IMR-90 (cell line): ENCODE data around the gene PRKCE. TPM values are rescaled to one million over a fixed set of nuclear protein-coding genes. Genes with fewer than 3 reads are reported as not detected.

Experiments used
- ATAC-seq: fragments of 200-7000 bp; cut with Tn5 transposase; 2 replicates; pipeline ENCODE4 v1.9.1; 2020; ENCODE audit warnings: low read depth, mild to moderate bottlenecking, moderate library complexity
- BruUV-seq: library from RNA; stranded (reverse); fragments of 400-500 nt; replicated peaks from 2 replicates; lab custom pipeline; 2021; lab: Mats Ljungman, UMichigan
- CTCF ChIA-PET: fragments of 300-600 bp; formaldehyde crosslinking; extraction: SDS; loops from one replicate; lab custom pipeline; 2021; ENCODE audit warnings: antibody characterized with exemption; lab: Yijun Ruan, JAX
- POLR2A ChIA-PET: fragments of 300-600 bp; sonication (Branson Sonifier 250); formaldehyde crosslinking; loops from one replicate; lab custom pipeline; 2022; ENCODE audit warnings: antibody characterized with exemption; ENCODE audit not compliant: unreplicated experiment; lab: Charles Lee
- DNase-seq: peaks from one replicate; pipeline ENCODE4 v3.0.0; 2013
- H2AFZ ChIP-seq: replicated peaks from 2 replicates; pipeline ENCODE3; 2013; ENCODE audit warnings: low read length, mild to moderate bottlenecking; ENCODE audit not compliant: poor library complexity
- H2AK5ac ChIP-seq: 2 replicates; pipeline ENCODE4 v1.6.1; 2013; ENCODE audit warnings: low read depth, low read length, inconsistent platforms
- H2AK9ac ChIP-seq: replicated peaks from 2 replicates; pipeline ENCODE3; 2013; ENCODE audit warnings: mild to moderate bottlenecking, low read depth, low read length, moderate library complexity; ENCODE audit not compliant: poor library complexity
- H2BK120ac ChIP-seq: 2 replicates; pipeline ENCODE4 v1.6.1; 2013; ENCODE audit warnings: low read depth, low read length, inconsistent platforms
- H2BK15ac ChIP-seq: 3 replicates; pipeline ENCODE4 v1.6.1; 2013; ENCODE audit warnings: low read depth, low read length, inconsistent platforms
- H2BK20ac ChIP-seq: 2 replicates; pipeline ENCODE4 v1.6.1; 2013; ENCODE audit warnings: low read depth, mild to moderate bottlenecking, inconsistent platforms, low read length, moderate library complexity
- H2BK5ac ChIP-seq: 2 replicates; pipeline ENCODE4 v1.6.1; 2013; ENCODE audit warnings: mild to moderate bottlenecking, low read depth, low read length, inconsistent platforms; ENCODE audit not compliant: poor library complexity, severe bottlenecking
- H3K14ac ChIP-seq: replicated peaks from 2 replicates; pipeline ENCODE4 v1.6.1; 2013; ENCODE audit warnings: low read depth, low read length, inconsistent platforms
- H3K18ac ChIP-seq: 2 replicates; pipeline ENCODE4 v1.6.1; 2013; ENCODE audit warnings: low read depth, low read length, control low read depth
- H3K23ac ChIP-seq: 2 replicates; pipeline ENCODE4 v1.6.1; 2013; ENCODE audit warnings: low read depth, low read length, inconsistent platforms
- H3K27ac ChIP-seq: 2 replicates; pipeline ENCODE4 v1.5.1; 2013; ENCODE audit warnings: mild to moderate bottlenecking, control low read depth, low read length; ENCODE audit not compliant: insufficient read depth
- H3K27me3 ChIP-seq: 2 replicates; pipeline ENCODE4 v1.6.1; 2013; ENCODE audit warnings: low read length; ENCODE audit not compliant: control insufficient read depth, insufficient read depth
- H3K36me3 ChIP-seq: 2 replicates; pipeline ENCODE4 v1.6.1; 2013; ENCODE audit warnings: low read length, mixed read lengths; ENCODE audit not compliant: control insufficient read depth, insufficient read depth
- H3K4ac ChIP-seq: 2 replicates; pipeline ENCODE4 v1.6.1; 2013; ENCODE audit warnings: low read depth, low read length, inconsistent platforms
- H3K4me1 ChIP-seq: 2 replicates; pipeline ENCODE4 v1.6.1; 2013; ENCODE audit warnings: low read length, mixed read lengths; ENCODE audit not compliant: control insufficient read depth, insufficient read depth
- H3K4me2 ChIP-seq: 2 replicates; pipeline ENCODE4 v1.6.1; 2013; ENCODE audit warnings: low read depth, mild to moderate bottlenecking, control low read depth, low read length, moderate library complexity
- H3K4me3 ChIP-seq: 2 replicates; pipeline ENCODE4 v1.5.1; 2013; ENCODE audit warnings: low read depth, mild to moderate bottlenecking, control low read depth, low read length, moderate library complexity; ENCODE audit not compliant: insufficient read depth
- H3K56ac ChIP-seq: 2 replicates; pipeline ENCODE4 v1.6.1; 2013; ENCODE audit warnings: low read length, inconsistent platforms; ENCODE audit not compliant: insufficient read depth; ENCODE audit errors: extremely low read depth
- H3K79me1 ChIP-seq, 2 experiments: 2 replicates each; pipeline ENCODE4 v1.6.1; 2013; ENCODE audit warnings: low read length in 2 of 2, inconsistent platforms in 1 of 2, low read depth in 1 of 2
- H3K9ac ChIP-seq: 2 replicates; pipeline ENCODE4 v1.6.1; 2013; ENCODE audit warnings: low read depth, low read length, control low read depth
- H3K9me1 ChIP-seq: 2 replicates; pipeline ENCODE4 v1.6.1; 2013; ENCODE audit warnings: low read length, inconsistent platforms; ENCODE audit not compliant: insufficient read depth
- H3K9me3 ChIP-seq: 2 replicates; pipeline ENCODE4 v1.6.1; 2013; ENCODE audit warnings: low read length; ENCODE audit not compliant: control insufficient read depth, insufficient read depth
- H4K20me1 ChIP-seq: 2 replicates; pipeline ENCODE4 v1.6.1; 2013; ENCODE audit warnings: low read length, inconsistent platforms; ENCODE audit not compliant: insufficient read depth
- H4K5ac ChIP-seq: 2 replicates; pipeline ENCODE4 v1.6.1; 2013; ENCODE audit warnings: mild to moderate bottlenecking, low read depth, low read length, control low read depth
- H4K8ac ChIP-seq, 2 experiments: 2 replicates each; pipeline ENCODE4 v1.6.1; 2013; ENCODE audit warnings: low read depth in 2 of 2, low read length in 2 of 2, control low read depth in 1 of 2, inconsistent platforms in 1 of 2
- H4K91ac ChIP-seq: 2 replicates; pipeline ENCODE4 v1.6.1; 2013; ENCODE audit warnings: low read depth, low read length, inconsistent platforms; ENCODE audit not compliant: insufficient read depth
- CEBPB ChIP-seq: IDR thresholded peaks from 2 replicates; pipeline ENCODE4 v1.6.1; 2012; ENCODE audit warnings: low read depth, low read length, improper control_type of control experiment
- MAZ ChIP-seq: IDR thresholded peaks from 2 replicates; pipeline ENCODE4 v1.6.1; 2012; ENCODE audit warnings: low read depth, mild to moderate bottlenecking, low read length, improper control_type of control experiment, moderate library complexity, borderline replicate concordance
- WGBS, 2 experiments: methylation state at CpG; one replicate each; pipeline versions ENCODE4 v1.1.5 to v1.1.7; 2013; ENCODE audit warnings: missing lambda C conversion rate in 2 of 2; ENCODE audit not compliant: insufficient read length in 1 of 2; ENCODE audit errors: extremely low coverage in 2 of 2; 5-methylcytosine and 5-hydroxymethylcytosine counted together
- dilution Hi-C: fragments of 300-500 bp; cut with HindIII; formaldehyde crosslinking; loops from one replicate; pipeline ENCODE4 v1.14.3; 2018; ENCODE audit warnings: low sequenced_read_pairs; ENCODE audit not compliant: unreplicated experiment
- in situ Hi-C: fragments of 300-500 bp; cut with MboI; formaldehyde crosslinking; loops from 3 replicates; pipeline ENCODE4 v1.14.3; 2019; ENCODE audit warnings: low sequenced_read_pairs, inconsistent platforms, mixed read lengths
- intact Hi-C: fragments of 100-400 bp; cut with micrococcal nuclease; formaldehyde crosslinking; loops from 2 replicates; pipeline ENCODE4 v1.10.0; 2022
- polyA plus RNA-seq, 3 experiments: library from polyadenylated mRNA; depleted of rRNA; stranded (reverse); fragments of >200 nt; gene quantifications; 2 replicates each; pipeline ENCODE4 v1.2.3, GENCODE V29; 2012; ENCODE audit warnings: low replicate concordance in 1 of 3
- total RNA-seq: library from RNA; depleted of rRNA; stranded (reverse); fragments of >200 nt; gene quantifications from 2 replicates; pipeline ENCODE4 v1.2.3, GENCODE V29; 2012

PRKCE gene
- total and polyA plus RNA-seq, 2 of the 4 experiments (the other 2 are of a cell fraction) = 8.1 to 32.4 TPM

DNA sequence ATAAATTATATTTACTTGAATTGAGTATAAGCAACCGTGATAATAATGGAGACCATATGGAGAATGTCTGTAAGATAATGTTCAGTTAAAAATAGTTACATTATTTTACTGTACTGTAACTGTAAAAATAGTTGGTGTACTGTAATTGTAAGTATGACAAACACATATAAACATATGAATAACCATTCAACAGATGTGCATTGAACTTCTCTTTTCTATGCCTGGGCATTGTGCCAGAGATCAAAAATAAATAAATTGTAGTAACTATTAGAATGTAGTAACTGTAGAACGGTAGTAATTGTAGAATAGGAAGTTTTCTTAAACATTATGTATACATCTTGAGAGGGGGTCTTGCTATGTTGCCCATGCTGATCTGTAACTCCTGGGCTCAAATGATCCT is 358.3 kb downstream of the PRKCE start:
- peak overlapping the region; percentile 80 for H3K23ac ChIP-seq
- H3K27ac ChIP-seq = peak overlapping the region; percentile 92
- H3K4me2 ChIP-seq = peak overlapping the region; percentile 80
- peak overlapping the region; percentile 97 for H4K91ac ChIP-seq
- peak; percentile 66 for ATAC-seq
- H2BK120ac ChIP-seq = peak overlapping the region; percentile 98
- no peak overlapping the region for H2AK9ac ChIP-seq
- ChIA-PET POLR2A (no interaction called here), CTCF (no interaction called here)
- H4K20me1 ChIP-seq = no peaks in the 10 kb centered on the region
- no peak overlapping the region for H2AFZ ChIP-seq
- H4K8ac ChIP-seq = peak overlapping the region; percentile 67 to 82
- DNase-seq = peak; percentile 92
- H3K9ac ChIP-seq = 0 out of 2 replicates have a peak overlapping the region, but pooled peaks have one; percentile 48
- peak overlapping the region; percentile 92 for H3K18ac ChIP-seq
- intact Hi-C loops = loop anchor here (1.0 kb wide), 1 partner anchor 290 kb away; no protein-coding TSS in a partner anchor
- H2AK5ac ChIP-seq = peak overlapping the region; percentile 89
- H2BK5ac ChIP-seq = peak overlapping the region; percentile 98
- no peak overlapping the region for H3K4me3 ChIP-seq
- H2BK15ac ChIP-seq = peak overlapping the region; percentile 100; the same call in 2 of the 3 replicates
- no peaks in the 10 kb centered on the region for H3K27me3 ChIP-seq
- 0 out of 2 replicates have a peak overlapping the region, but pooled peaks have one; percentile 79 for H4K5ac ChIP-seq
- peaks cover 15% of the 10 kb centered on the region for H3K36me3 ChIP-seq
- peak; percentile 3; the same call in 1 of the 2 replicates for TF ChIP-seq CEBPB
- no peak for TF ChIP-seq MAZ
- H3K9me3 ChIP-seq = no peaks in the 10 kb centered on the region
- peak overlapping the region; percentile 86 for H3K14ac ChIP-seq
- peaks cover 18% of the 10 kb centered on the region for H3K9me1 ChIP-seq
- H3K4me1 ChIP-seq = peaks cover 30% of the 10 kb centered on the region
- peak overlapping the region; percentile 84; the same call in 1 of the 2 replicates for H3K56ac ChIP-seq
- WGBS, 2 experiments = no CpG with 5 or more reads among the region's 2 CpGs
- peaks cover 8 to 36% of the 10 kb centered on the region in 2 experiments for H3K79me1 ChIP-seq
- no TSS peak for BruUV-seq
- peak overlapping the region; percentile 94 for H3K4ac ChIP-seq
- dilution Hi-C loops = no loop called here
- in situ Hi-C loops = loop anchor here (25.0 kb wide), 1 partner anchor 353 kb away; no protein-coding TSS in a partner anchor
- H2BK20ac ChIP-seq = peak overlapping the region; percentile 99; the same call in 1 of the 2 replicates
